ENCODE data around the gene INCENP. TPM values are rescaled to one million over a fixed set of nuclear protein-coding genes. Genes with fewer than 3 reads are reported as not detected.
A peak's percentile ranks its signal among the peaks of the same experiment; 100 is the strongest.

INCENP gene
- total and polyA plus RNA-seq, 2 experiments from 2014 or later: 35.6 to 131 TPM

GRCh38 chr11:62120431-62120830 is 3.4 kb upstream of the INCENP start (continued):
- TF ChIP-seq, protein P1, sequence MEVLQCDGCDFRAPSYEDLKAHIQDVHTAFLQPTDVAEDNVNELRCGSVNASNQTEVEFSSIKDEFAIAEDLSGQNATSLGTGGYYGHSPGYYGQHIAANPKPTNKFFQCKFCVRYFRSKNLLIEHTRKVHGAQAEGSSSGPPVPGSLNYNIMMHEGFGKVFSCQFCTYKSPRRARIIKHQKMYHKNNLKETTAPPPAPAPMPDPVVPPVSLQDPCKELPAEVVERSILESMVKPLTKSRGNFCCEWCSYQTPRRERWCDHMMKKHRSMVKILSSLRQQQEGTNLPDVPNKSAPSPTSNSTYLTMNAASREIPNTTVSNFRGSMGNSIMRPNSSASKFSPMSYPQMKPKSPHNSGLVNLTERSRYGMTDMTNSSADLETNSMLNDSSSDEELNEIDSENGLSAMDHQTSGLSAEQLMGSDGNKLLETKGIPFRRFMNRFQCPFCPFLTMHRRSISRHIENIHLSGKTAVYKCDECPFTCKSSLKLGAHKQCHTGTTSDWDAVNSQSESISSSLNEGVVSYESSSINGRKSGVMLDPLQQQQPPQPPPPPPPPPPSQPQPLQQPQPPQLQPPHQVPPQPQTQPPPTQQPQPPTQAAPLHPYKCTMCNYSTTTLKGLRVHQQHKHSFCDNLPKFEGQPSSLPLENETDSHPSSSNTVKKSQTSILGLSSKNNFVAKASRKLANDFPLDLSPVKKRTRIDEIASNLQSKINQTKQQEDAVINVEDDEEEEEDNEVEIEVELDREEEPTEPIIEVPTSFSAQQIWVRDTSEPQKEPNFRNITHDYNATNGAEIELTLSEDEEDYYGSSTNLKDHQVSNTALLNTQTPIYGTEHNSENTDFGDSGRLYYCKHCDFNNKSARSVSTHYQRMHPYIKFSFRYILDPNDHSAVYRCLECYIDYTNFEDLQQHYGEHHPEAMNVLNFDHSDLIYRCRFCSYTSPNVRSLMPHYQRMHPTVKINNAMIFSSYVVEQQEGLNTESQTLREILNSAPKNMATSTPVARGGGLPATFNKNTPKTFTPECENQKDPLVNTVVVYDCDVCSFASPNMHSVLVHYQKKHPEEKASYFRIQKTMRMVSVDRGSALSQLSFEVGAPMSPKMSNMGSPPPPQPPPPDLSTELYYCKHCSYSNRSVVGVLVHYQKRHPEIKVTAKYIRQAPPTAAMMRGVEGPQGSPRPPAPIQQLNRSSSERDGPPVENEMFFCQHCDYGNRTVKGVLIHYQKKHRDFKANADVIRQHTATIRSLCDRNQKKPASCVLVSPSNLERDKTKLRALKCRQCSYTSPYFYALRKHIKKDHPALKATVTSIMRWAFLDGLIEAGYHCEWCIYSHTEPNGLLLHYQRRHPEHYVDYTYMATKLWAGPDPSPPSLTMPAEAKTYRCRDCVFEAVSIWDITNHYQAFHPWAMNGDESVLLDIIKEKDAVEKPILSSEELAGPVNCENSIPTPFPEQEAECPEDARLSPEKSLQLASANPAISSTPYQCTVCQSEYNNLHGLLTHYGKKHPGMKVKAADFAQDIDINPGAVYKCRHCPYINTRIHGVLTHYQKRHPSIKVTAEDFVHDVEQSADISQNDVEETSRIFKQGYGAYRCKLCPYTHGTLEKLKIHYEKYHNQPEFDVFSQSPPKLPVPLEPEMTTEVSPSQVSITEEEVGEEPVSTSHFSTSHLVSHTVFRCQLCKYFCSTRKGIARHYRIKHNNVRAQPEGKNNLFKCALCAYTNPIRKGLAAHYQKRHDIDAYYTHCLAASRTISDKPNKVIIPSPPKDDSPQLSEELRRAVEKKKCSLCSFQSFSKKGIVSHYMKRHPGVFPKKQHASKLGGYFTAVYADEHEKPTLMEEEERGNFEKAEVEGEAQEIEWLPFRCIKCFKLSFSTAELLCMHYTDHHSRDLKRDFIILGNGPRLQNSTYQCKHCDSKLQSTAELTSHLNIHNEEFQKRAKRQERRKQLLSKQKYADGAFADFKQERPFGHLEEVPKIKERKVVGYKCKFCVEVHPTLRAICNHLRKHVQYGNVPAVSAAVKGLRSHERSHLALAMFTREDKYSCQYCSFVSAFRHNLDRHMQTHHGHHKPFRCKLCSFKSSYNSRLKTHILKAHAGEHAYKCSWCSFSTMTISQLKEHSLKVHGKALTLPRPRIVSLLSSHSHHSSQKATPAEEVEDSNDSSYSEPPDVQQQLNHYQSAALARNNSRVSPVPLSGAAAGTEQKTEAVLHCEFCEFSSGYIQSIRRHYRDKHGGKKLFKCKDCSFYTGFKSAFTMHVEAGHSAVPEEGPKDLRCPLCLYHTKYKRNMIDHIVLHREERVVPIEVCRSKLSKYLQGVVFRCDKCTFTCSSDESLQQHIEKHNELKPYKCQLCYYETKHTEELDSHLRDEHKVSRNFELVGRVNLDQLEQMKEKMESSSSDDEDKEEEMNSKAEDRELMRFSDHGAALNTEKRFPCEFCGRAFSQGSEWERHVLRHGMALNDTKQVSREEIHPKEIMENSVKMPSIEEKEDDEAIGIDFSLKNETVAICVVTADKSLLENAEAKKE (CRISPR knock-in tag; IDR thresholded peaks at IDR 0.05): no peak
- no peak for TF ChIP-seq JUNB (IDR thresholded peaks at IDR 0.05; ENCODE audit: unreplicated experiment)

- Mint-ChIP-seq H3K4me1 (peaks cover 19% of the 10 kb centered on the region), H3K36me3 (ENCODE audit: low read depth) (no peaks in the 10 kb centered on the region; the same call in 2 of the 3 replicates), H3K27ac (no peak overlapping the region), H3K9me3 (no peaks in the 10 kb centered on the region), H3K4me3 (no peak overlapping the region), H3K27me3 (ENCODE audit: insufficient read depth, low read depth, poor library complexity) (peaks cover 6% of the 10 kb centered on the region)
- H3K27ac ChIP-seq (ENCODE audit: low read depth): no peak overlapping the region
- H3K4me2 ChIP-seq: no peak overlapping the region
- peaks cover 32% of the 10 kb centered on the region for H3K79me2 ChIP-seq (replicated peaks; ENCODE audit: insufficient read depth)
- no peaks in the 10 kb centered on the region for H3F3A ChIP-seq (replicated peaks; ENCODE audit: low read depth)
- peaks cover 12% of the 10 kb centered on the region for H3K4me1 ChIP-seq (ENCODE audit: insufficient read depth)
- H2AFZ ChIP-seq: peak overlapping the region; percentile 56; the same call in 1 of the 2 replicates
- TF ChIP-seq CREB1 (CRISPR knock-in tag; IDR thresholded peaks at IDR 0.05; ENCODE audit: low read depth) (no peak), NANOG (IDR thresholded peaks at IDR 0.05; ENCODE audit: borderline replicate concordance) (no peak)
- TF ChIP-seq, protein P2, sequence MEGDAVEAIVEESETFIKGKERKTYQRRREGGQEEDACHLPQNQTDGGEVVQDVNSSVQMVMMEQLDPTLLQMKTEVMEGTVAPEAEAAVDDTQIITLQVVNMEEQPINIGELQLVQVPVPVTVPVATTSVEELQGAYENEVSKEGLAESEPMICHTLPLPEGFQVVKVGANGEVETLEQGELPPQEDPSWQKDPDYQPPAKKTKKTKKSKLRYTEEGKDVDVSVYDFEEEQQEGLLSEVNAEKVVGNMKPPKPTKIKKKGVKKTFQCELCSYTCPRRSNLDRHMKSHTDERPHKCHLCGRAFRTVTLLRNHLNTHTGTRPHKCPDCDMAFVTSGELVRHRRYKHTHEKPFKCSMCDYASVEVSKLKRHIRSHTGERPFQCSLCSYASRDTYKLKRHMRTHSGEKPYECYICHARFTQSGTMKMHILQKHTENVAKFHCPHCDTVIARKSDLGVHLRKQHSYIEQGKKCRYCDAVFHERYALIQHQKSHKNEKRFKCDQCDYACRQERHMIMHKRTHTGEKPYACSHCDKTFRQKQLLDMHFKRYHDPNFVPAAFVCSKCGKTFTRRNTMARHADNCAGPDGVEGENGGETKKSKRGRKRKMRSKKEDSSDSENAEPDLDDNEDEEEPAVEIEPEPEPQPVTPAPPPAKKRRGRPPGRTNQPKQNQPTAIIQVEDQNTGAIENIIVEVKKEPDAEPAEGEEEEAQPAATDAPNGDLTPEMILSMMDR (conservative IDR thresholded peaks at IDR 0.05; ENCODE audit: low read depth in 2 of 2): peak; percentile 54 to 65
- no peaks in the 10 kb centered on the region for H3K36me3 ChIP-seq (ENCODE audit: insufficient read depth)
- peak; percentile 72 for DNase-seq (ENCODE audit: low spot score)
- ATAC-seq: peak; percentile 35
- H4K20me1 ChIP-seq (replicated peaks; ENCODE audit: insufficient read depth): peaks cover 26% of the 10 kb centered on the region
- H3K9me2 ChIP-seq (ENCODE audit: insufficient read depth): no peaks in the 10 kb centered on the region
- H3K27me3 ChIP-seq (ENCODE audit: insufficient read depth): no peaks in the 10 kb centered on the region
- H3K4me3 ChIP-seq: no peak overlapping the region
Observed at GRCh38 chr11:62122076-62122475, 1.7 kb upstream of the INCENP start.

Data from GM23338 (cell line).